Activated naive CD4-positive, alpha-beta T cell treated with anti-CD3 and anti-CD28 coated beads, Interleukin-2, amount 10 ng/mL, durations not matched to agents 7 days and 5 days (primary cell): ENCODE data around the gene XPO6.

ENCODE experiments used
- CTCF ChIA-PET: fragments of 350-600 bp; sonication (Branson Sonifier 250); formaldehyde crosslinking; loops from one replicate; lab custom pipeline; 2021; ENCODE audit warnings: antibody characterized with exemption; lab: Charles Lee
- DNase-seq: peaks from one replicate; pipeline ENCODE4 v3.0.0-alpha.2; 2020
- H3K27ac Mint-ChIP-seq: one replicate; pipeline ENCODE4 v1.8.0; 2021; ENCODE audit warnings: mild to moderate bottlenecking, moderate library complexity, mixed read lengths
- H3K27me3 Mint-ChIP-seq: one replicate; pipeline ENCODE4 v1.8.0; 2021; ENCODE audit warnings: mild to moderate bottlenecking, mixed read lengths
- H3K36me3 Mint-ChIP-seq: one replicate; pipeline ENCODE4 v1.8.0; 2021; ENCODE audit warnings: mixed read lengths
- H3K4me1 Mint-ChIP-seq: one replicate; pipeline ENCODE4 v1.8.0; 2021; ENCODE audit warnings: mixed read lengths
- H3K4me3 Mint-ChIP-seq: one replicate; pipeline ENCODE4 v1.8.0; 2021; ENCODE audit warnings: mild to moderate bottlenecking, moderate library complexity, mixed read lengths
- H3K9me3 Mint-ChIP-seq: one replicate; pipeline ENCODE4 v1.8.0; 2021; ENCODE audit warnings: mixed read lengths

Gene XPO6

GRCh38 chr16:28155293-28155692 is 56.5 kb downstream of the XPO6 start:
- peaks cover 54% of the 10 kb centered on the region for H3K4me1 Mint-ChIP-seq
- H3K36me3 Mint-ChIP-seq, result peaks cover 64% of the 10 kb centered on the region
- H3K4me3 Mint-ChIP-seq, result no peak overlapping the region
- H3K27me3 Mint-ChIP-seq, result no peaks in the 10 kb centered on the region
- H3K27ac Mint-ChIP-seq, result peak overlapping the region; percentile 60
- DNase-seq, result no peak
- H3K9me3 Mint-ChIP-seq, result no peaks in the 10 kb centered on the region
- CTCF ChIA-PET, result interaction anchor here (1.3 kb wide), 1 partner anchor 47 kb away, joined by 3 read pairs; no protein-coding TSS in a partner anchor

GRCh38 chr16:28151180-28151579 is 60.6 kb downstream of the XPO6 start:
- H3K4me1 Mint-ChIP-seq, result peaks cover 68% of the 10 kb centered on the region
- DNase-seq, result no peak
- H3K36me3 Mint-ChIP-seq, result peaks cover 78% of the 10 kb centered on the region
- no peaks in the 10 kb centered on the region for H3K27me3 Mint-ChIP-seq
- H3K9me3 Mint-ChIP-seq, result no peaks in the 10 kb centered on the region
- no peak overlapping the region for H3K4me3 Mint-ChIP-seq
- peak overlapping the region; percentile 43 for H3K27ac Mint-ChIP-seq
- CTCF ChIA-PET, result interaction anchor here (1.1 to 3.5 kb wide), 5 partner anchors 12 to 166 kb away, joined by 3 to 16 read pairs (median 3); no protein-coding TSS in a partner anchor

GRCh38 chr16:28149011-28149888 is 62.5 kb downstream of the XPO6 start:
- Mint-ChIP-seq H3K27ac (peak overlapping the region; percentile 88), H3K9me3 (no peaks in the 10 kb centered on the region), H3K36me3 (peaks cover 78% of the 10 kb centered on the region), H3K4me3 (peak overlapping the region; percentile 22), H3K27me3 (no peaks in the 10 kb centered on the region), H3K4me1 (peaks cover 72% of the 10 kb centered on the region)
- CTCF ChIA-PET, result interaction anchor here (1.0 to 3.5 kb wide), 4 partner anchors 8 to 61 kb away, joined by 3 to 16 read pairs (median 4); no protein-coding TSS in a partner anchor
- DNase-seq, result peak; percentile 62

- DNase-seq, result no peak
- CTCF ChIA-PET, result interaction anchor here (1.8 kb wide), 1 partner anchor 46 kb away, joined by 5 read pairs; no protein-coding TSS in a partner anchor
- Mint-ChIP-seq H3K9me3 (no peaks in the 10 kb centered on the region), H3K27ac (peak overlapping the region; percentile 78), H3K4me3 (no peak overlapping the region), H3K36me3 (peaks cover 80% of the 10 kb centered on the region), H3K27me3 (no peaks in the 10 kb centered on the region), H3K4me1 (peaks cover 93% of the 10 kb centered on the region)
These were observed 65.2 kb downstream of the XPO6 start for GRCh38 chr16:28146536-28146935.

- CTCF ChIA-PET, result no interaction called here
- no peaks in the 10 kb centered on the region for H3K27me3 Mint-ChIP-seq
- H3K4me3 Mint-ChIP-seq, result no peak overlapping the region
- H3K36me3 Mint-ChIP-seq, result peaks cover 74% of the 10 kb centered on the region
- H3K4me1 Mint-ChIP-seq, result peaks cover 93% of the 10 kb centered on the region
- H3K27ac Mint-ChIP-seq, result peak overlapping the region; percentile 100
- no peak for DNase-seq
- no peaks in the 10 kb centered on the region for H3K9me3 Mint-ChIP-seq
These were observed 66.0 kb downstream of the XPO6 start for GRCh38 chr16:28145796-28146195.

- CTCF ChIA-PET, result interaction anchor here (0.9 to 10.6 kb wide), 14 partner anchors 8 to 77 kb away, joined by 3 to 100 read pairs (median 4); partner anchors contain the start of gene XPO6
- Mint-ChIP-seq H3K4me1 (peaks cover 97% of the 10 kb centered on the region), H3K9me3 (no peaks in the 10 kb centered on the region), H3K4me3 (peak overlapping the region; percentile 71), H3K27ac (peak overlapping the region; percentile 100), H3K36me3 (peaks cover 69% of the 10 kb centered on the region), H3K27me3 (no peaks in the 10 kb centered on the region)
- DNase-seq, result peak; percentile 81
These were observed 70.8 kb downstream of the XPO6 start for GRCh38 chr16:28140788-28141618.

GRCh38 chr16:28139530-28139929 is 72.2 kb downstream of the XPO6 start:
- DNase-seq, result no peak
- peaks cover 87% of the 10 kb centered on the region for H3K4me1 Mint-ChIP-seq
- peaks cover 70% of the 10 kb centered on the region for H3K36me3 Mint-ChIP-seq
- H3K9me3 Mint-ChIP-seq, result no peaks in the 10 kb centered on the region
- peak overlapping the region; percentile 40 for H3K4me3 Mint-ChIP-seq
- peak overlapping the region; percentile 100 for H3K27ac Mint-ChIP-seq
- CTCF ChIA-PET, result interaction anchor here (1.0 to 10.6 kb wide), 4 partner anchors 12 to 79 kb away, joined by 3 to 100 read pairs (median 5); no protein-coding TSS in a partner anchor
- no peaks in the 10 kb centered on the region for H3K27me3 Mint-ChIP-seq

- H3K4me3 Mint-ChIP-seq, result no peak overlapping the region
- peak; percentile 69 for DNase-seq
- peaks cover 60% of the 10 kb centered on the region for H3K4me1 Mint-ChIP-seq
These were observed 74.9 kb downstream of the XPO6 start for GRCh38 chr16:28136751-28137434.

GRCh38 chr16:28133666-28134065 is 78.1 kb downstream of the XPO6 start:
- H3K36me3 Mint-ChIP-seq, result peaks cover 83% of the 10 kb centered on the region
- H3K27me3 Mint-ChIP-seq, result no peaks in the 10 kb centered on the region
- peak overlapping the region; percentile 19 for H3K27ac Mint-ChIP-seq
- CTCF ChIA-PET, result interaction anchor here (0.8 to 10.6 kb wide), 3 partner anchors 74 to 84 kb away, joined by 3 to 100 read pairs (median 3); no protein-coding TSS in a partner anchor
- H3K4me3 Mint-ChIP-seq, result no peak overlapping the region
- DNase-seq, result no peak
- H3K9me3 Mint-ChIP-seq, result no peaks in the 10 kb centered on the region
- H3K4me1 Mint-ChIP-seq, result peaks cover 32% of the 10 kb centered on the region

More at GRCh38 chr16:28136751-28137434, 74.9 kb downstream of the XPO6 start:
- no peaks in the 10 kb centered on the region for H3K9me3 Mint-ChIP-seq
- CTCF ChIA-PET, result interaction anchor here (0.5 to 10.6 kb wide), 14 partner anchors 11 to 181 kb away, joined by 3 to 100 read pairs (median 3); no protein-coding TSS in a partner anchor
- H3K27ac Mint-ChIP-seq, result peak overlapping the region; percentile 85
- peaks cover 72% of the 10 kb centered on the region for H3K36me3 Mint-ChIP-seq
- H3K27me3 Mint-ChIP-seq, result no peaks in the 10 kb centered on the region

GRCh38 chr16:28131743-28132393 is 79.9 kb downstream of the XPO6 start:
- H3K9me3 Mint-ChIP-seq, result no peaks in the 10 kb centered on the region
- H3K27ac Mint-ChIP-seq, result no peak overlapping the region
- peaks cover 16% of the 10 kb centered on the region for H3K4me1 Mint-ChIP-seq

GRCh38 chr16:28131181-28131580 is 80.6 kb downstream of the XPO6 start:
- no peak for DNase-seq
- Mint-ChIP-seq H3K4me3 (no peak overlapping the region), H3K36me3 (peaks cover 82% of the 10 kb centered on the region), H3K27me3 (no peaks in the 10 kb centered on the region), H3K4me1 (peaks cover 9% of the 10 kb centered on the region), H3K9me3 (no peaks in the 10 kb centered on the region), H3K27ac (no peak overlapping the region)
- CTCF ChIA-PET, result interaction anchor here (1.2 to 1.7 kb wide), 3 partner anchors 10 to 90 kb away, joined by 3 to 7 read pairs (median 4); no protein-coding TSS in a partner anchor

More at GRCh38 chr16:28131743-28132393, 79.9 kb downstream of the XPO6 start:
- CTCF ChIA-PET, result interaction anchor here (0.6 to 1.7 kb wide), 4 partner anchors 13 to 90 kb away, joined by 3 to 7 read pairs (median 4); no protein-coding TSS in a partner anchor
- Mint-ChIP-seq H3K4me3 (no peak overlapping the region), H3K27me3 (no peaks in the 10 kb centered on the region), H3K36me3 (peaks cover 85% of the 10 kb centered on the region)
- DNase-seq, result no peak

GRCh38 chr16:28130099-28131088 is 81.4 kb downstream of the XPO6 start:
- DNase-seq, result no peak
- no peaks in the 10 kb centered on the region for H3K9me3 Mint-ChIP-seq
- H3K36me3 Mint-ChIP-seq, result peaks cover 83% of the 10 kb centered on the region
- CTCF ChIA-PET, result interaction anchor here (1.4 to 1.7 kb wide), 2 partner anchors 10 to 88 kb away, joined by 4 to 7 read pairs; no protein-coding TSS in a partner anchor
- peaks cover 3% of the 10 kb centered on the region for H3K4me1 Mint-ChIP-seq
- no peaks in the 10 kb centered on the region for H3K27me3 Mint-ChIP-seq
- no peak overlapping the region for H3K27ac Mint-ChIP-seq
- H3K4me3 Mint-ChIP-seq, result no peak overlapping the region
